Neural cell (in vitro differentiated cells): Measurements from ENCODE around the gene SPHKAP.

Experiments used
- EP300 ChIP-seq: fragments of 450-650 bp; conservative IDR thresholded peaks from 2 replicates; pipeline ENCODE4 v1.6.1; 2014; ENCODE audit warnings: antibody characterized with exemption, mild to moderate bottlenecking, moderate library complexity; ENCODE audit not compliant: poor library complexity, severe bottlenecking
- EZH2 ChIP-seq: fragments of 200-600, 300-800 bp; shearing (Covaris generic), sonication (generic); IDR thresholded peaks from 2 replicates; pipeline ENCODE4 v1.6.1; 2014; ENCODE audit warnings: antibody characterized with exemption, low read length, borderline replicate concordance, mild to moderate bottlenecking; ENCODE audit not compliant: insufficient read depth, poor library complexity, severe bottlenecking
- MXI1 ChIP-seq: fragments of 450-650 bp; conservative IDR thresholded peaks from 2 replicates; pipeline ENCODE4 v1.6.1; 2014; ENCODE audit warnings: antibody characterized with exemption, mild to moderate bottlenecking; ENCODE audit not compliant: poor library complexity, severe bottlenecking
- RAD21 ChIP-seq: fragments of 450-650 bp; conservative IDR thresholded peaks from 2 replicates; pipeline ENCODE4 v1.6.1; 2014; ENCODE audit warnings: antibody characterized with exemption, mild to moderate bottlenecking, moderate library complexity
- TF ChIP-seq, protein P1 (sequence below): fragments of 450-650 bp; IDR thresholded peaks from 2 replicates; pipeline ENCODE4 v1.5.1; 2014; ENCODE audit warnings: antibody characterized with exemption, mild to moderate bottlenecking, moderate library complexity; ENCODE audit not compliant: poor library complexity, severe bottlenecking
- TF ChIP-seq, protein P2 (sequence below): IDR thresholded peaks from 2 replicates; pipeline ENCODE4 v1.6.1; 2012; ENCODE audit warnings: borderline replicate concordance

GRCh38 chr2:227932403-227932802 lies 249.1 kb downstream of the SPHKAP start:
- TF ChIP-seq RAD21 = peak; percentile 76
- TF ChIP-seq EZH2 = no peak
- TF ChIP-seq EP300 = no peak
- TF ChIP-seq, protein P1, sequence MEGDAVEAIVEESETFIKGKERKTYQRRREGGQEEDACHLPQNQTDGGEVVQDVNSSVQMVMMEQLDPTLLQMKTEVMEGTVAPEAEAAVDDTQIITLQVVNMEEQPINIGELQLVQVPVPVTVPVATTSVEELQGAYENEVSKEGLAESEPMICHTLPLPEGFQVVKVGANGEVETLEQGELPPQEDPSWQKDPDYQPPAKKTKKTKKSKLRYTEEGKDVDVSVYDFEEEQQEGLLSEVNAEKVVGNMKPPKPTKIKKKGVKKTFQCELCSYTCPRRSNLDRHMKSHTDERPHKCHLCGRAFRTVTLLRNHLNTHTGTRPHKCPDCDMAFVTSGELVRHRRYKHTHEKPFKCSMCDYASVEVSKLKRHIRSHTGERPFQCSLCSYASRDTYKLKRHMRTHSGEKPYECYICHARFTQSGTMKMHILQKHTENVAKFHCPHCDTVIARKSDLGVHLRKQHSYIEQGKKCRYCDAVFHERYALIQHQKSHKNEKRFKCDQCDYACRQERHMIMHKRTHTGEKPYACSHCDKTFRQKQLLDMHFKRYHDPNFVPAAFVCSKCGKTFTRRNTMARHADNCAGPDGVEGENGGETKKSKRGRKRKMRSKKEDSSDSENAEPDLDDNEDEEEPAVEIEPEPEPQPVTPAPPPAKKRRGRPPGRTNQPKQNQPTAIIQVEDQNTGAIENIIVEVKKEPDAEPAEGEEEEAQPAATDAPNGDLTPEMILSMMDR = peak; percentile 66
- TF ChIP-seq MXI1 = no peak
- TF ChIP-seq, protein P2, sequence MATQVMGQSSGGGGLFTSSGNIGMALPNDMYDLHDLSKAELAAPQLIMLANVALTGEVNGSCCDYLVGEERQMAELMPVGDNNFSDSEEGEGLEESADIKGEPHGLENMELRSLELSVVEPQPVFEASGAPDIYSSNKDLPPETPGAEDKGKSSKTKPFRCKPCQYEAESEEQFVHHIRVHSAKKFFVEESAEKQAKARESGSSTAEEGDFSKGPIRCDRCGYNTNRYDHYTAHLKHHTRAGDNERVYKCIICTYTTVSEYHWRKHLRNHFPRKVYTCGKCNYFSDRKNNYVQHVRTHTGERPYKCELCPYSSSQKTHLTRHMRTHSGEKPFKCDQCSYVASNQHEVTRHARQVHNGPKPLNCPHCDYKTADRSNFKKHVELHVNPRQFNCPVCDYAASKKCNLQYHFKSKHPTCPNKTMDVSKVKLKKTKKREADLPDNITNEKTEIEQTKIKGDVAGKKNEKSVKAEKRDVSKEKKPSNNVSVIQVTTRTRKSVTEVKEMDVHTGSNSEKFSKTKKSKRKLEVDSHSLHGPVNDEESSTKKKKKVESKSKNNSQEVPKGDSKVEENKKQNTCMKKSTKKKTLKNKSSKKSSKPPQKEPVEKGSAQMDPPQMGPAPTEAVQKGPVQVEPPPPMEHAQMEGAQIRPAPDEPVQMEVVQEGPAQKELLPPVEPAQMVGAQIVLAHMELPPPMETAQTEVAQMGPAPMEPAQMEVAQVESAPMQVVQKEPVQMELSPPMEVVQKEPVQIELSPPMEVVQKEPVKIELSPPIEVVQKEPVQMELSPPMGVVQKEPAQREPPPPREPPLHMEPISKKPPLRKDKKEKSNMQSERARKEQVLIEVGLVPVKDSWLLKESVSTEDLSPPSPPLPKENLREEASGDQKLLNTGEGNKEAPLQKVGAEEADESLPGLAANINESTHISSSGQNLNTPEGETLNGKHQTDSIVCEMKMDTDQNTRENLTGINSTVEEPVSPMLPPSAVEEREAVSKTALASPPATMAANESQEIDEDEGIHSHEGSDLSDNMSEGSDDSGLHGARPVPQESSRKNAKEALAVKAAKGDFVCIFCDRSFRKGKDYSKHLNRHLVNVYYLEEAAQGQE = no peak
